ENCODE measurements around the gene DNM3.
"Not testable (repeated sequence)": the region's sequence is repeated elsewhere in the genome, so short reads cannot be mapped to it uniquely, and the experiment has no call there.

Gene DNM3

DNA sequence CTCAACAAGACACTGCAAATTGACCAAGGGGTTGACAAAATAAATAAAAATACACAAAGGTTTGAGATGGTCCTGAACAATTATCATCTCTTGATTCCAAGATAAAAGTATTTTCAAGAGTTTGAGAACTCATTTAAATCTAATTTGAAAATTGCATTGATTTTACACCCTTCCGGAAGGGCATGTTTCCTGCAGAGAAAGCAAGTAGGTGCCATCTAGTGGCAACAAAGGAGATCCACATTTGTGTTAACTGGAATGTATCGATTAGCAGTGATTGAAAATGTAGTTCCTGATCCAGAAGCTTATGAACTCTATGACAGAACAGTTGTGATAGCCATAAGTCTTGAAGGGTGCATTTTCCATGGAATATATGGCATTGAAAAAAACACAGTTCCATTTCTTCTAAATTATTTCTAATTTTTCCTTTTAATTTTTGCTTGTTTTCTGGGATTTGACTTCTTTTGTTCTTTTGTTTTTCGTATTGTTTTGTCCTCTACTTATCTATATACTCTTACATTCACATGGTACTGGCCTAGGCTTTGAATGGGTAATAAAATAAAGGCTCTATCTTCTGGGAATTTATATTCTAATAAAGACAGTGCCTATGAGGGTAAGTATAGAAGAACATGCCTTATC is 143.7 kb downstream of the DNM3 start:
- DNase-seq: no peak

DNA sequence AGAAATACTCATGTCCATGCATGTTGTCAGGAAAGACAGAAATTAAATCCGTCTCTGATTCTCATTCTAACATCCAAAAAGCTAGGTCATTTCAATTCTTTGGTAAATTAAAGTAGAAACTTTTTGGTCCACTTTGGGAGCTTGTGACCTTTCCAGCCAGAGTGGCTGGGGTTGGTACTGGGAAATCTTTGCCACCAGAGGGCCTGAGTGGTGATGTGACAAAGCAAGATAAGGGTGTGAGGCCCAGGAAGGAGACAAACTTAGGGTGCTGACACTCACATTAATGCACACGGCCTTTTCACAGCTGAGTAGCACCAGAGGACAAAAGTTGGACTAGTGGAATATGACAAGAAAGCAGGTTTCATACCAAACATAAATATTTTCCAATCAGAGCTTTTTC is 144.3 kb downstream of the DNM3 start:
- DNase-seq: no peak

GRCh38 chr1:171988243-171988885 is 147.1 kb downstream of the DNM3 start:
- no peak for DNase-seq

DNA sequence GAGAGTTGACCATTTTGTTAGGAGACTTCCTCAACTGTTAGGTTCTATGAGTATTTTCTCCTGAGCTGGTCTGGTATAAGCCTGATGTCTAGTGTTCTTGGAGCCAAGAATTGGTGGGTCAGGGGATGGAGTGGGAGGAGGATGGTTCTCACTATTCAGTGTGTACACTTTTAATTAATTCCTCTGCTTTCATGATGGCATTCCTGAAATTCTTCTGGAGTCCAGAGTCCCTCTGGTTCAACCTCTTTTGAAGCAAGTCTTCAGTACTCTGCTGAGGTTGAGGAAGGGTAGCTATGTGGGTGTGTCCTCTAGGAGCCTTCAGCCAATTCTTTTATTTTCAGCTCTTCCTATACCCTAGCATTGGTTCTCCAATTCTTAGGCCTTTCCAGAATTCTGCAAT is 149.1 kb downstream of the DNM3 start:
- no peak for DNase-seq

DNA sequence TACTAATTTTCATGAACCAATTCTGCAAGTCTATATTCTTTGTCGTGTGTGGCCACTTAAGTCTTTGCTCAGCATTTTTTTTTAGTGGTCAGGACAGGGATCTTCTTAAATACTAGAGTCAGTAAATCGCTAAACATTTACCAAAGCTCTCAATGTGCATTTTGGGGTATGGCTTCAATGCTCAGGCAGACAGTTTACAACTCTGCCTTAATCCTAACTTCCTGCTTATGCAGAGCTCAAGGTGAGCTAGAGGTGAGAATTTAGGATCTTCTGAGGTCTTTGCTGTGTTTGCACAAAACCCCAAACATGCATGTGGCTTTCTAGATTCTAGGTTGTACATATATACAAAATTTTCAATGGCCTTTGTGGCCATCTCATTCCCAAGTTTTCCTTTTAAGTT is 153.0 kb downstream of the DNM3 start:
- no peak for DNase-seq

GRCh38 chr1:171995573-171995972 is 154.3 kb downstream of the DNM3 start:
- no peak for DNase-seq

- no peak for DNase-seq
Observed at GRCh38 chr1:171997936-171998335, 156.6 kb downstream of the DNM3 start.

DNA sequence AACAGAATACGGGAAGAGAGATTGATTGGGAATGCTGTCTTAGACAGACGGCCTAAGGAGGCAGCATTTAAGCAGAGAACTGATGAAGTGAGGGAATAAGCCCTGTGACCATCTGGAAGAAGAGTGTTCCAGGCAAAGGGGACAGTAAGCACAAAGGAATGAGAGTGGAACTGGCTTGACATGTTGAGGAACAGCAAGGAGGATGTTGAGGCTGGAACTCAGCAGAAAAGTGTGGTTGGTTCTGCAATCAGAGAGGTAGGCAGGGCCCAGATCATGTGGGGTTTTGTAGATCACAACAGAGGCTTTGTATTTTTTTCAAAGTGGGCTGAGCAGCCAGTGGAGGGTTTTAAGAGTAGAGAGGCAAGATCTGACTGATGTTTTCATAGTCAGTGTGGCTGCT is 157.4 kb downstream of the DNM3 start:
- DNase-seq: no peak

GRCh38 chr1:171999756-172000155 is 158.5 kb downstream of the DNM3 start:
- DNase-seq: no peak

DNA sequence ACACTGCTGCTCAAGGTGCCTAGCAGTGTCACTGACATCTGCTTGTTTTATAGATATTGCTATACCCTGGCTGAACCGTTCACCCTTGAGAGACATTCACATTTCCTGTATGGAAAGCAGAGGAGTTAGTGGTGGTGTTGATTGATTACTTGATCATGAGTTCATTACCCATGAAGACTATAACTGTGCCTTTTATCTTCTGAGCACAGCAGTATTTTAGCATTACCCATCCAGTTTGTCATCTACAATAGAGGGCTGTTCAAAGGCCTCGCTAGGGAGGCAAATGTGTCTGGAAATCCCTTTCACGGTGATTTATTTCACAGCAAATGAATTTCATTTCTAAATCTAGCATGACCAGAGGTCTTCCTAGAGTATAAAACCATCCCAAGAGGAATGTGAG is 160.0 kb downstream of the DNM3 start:
- no peak for DNase-seq

DNA sequence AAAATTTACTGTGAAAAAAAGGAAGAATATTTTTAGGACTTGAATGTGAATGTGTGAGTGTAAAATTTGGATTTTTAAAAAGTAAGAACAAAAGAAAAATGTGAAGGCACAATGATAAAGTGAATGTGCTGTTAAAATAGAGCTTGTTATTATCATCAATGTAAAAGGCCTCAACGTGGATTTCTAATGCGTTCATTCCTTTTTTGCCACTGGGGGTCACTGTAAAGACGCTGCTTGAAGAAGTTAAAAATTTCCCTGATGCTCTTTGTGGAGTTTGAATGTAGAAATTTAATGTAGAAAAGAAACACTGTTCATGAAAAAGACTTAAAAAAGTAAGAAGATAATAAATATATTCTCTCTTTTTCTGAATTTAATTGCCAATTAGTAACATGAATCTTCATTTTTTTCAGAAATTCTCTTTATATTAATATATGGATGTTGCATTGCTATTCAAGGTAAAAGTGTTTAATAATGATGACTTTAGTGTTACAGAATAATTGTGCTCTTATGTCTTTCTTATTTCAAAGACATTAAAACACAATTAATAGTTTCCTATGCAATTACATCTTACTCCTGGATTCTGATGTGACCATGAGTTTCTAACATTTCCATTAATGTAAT is 161.5 kb downstream of the DNM3 start:
- DNase-seq: no peak

DNA sequence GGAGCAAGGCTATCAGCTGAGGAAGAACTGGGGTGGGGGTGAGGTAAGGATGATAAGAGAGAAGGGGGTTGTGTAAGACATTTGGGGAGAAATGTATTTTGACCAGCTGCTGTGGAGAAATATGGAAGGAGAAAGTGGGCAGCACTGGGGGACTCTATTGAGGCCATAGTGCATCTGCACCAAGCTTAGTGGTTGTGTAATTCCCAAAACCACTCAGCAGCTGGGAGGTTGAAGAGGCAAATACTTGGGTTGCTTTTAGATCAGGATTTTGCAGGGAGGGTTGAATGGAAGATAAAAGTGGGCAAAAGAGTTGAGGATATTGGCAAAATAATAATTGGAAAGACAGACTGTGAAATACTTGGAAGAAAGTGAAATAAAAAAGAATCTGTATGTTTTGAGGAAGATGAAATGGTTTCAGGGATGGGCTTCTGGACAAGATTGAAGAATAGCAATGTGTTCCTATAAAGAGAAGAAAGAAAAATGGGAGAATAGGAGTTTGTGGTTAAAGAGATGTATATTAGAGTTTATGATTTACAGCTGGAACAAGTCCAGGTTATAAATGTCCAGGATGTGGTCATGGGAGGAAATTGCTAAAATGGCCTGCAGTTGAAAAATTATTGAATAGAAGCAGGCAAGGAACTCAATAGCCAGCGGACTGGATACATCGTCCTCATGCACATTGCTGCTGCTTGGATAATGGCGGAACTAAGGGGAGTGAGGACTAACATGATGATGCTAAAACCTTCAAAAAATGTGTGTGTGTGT is 162.7 kb downstream of the DNM3 start:
- no peak for DNase-seq

DNA sequence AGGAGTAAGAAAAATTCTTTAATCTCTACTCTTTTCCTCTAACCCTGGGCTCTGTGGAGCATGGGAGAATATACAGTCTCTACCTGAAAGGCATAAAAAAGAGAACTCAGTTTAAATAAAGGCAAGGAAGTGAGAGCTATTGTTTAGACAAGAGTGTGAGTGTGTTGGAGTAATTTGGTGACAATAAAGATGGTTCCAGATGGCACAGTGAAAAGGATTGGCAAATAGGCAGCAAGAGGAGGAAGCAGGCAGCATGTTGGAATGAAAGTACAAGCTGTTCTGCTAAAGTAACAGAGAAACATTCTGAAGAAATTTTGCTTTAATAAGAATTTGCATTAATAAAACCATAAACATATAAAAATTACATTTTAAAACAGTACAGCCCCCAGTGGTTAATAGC is 163.4 kb downstream of the DNM3 start:
- no peak for DNase-seq

- no peak for DNase-seq
Observed at GRCh38 chr1:172005856-172006255, 164.6 kb downstream of the DNM3 start.

DNA sequence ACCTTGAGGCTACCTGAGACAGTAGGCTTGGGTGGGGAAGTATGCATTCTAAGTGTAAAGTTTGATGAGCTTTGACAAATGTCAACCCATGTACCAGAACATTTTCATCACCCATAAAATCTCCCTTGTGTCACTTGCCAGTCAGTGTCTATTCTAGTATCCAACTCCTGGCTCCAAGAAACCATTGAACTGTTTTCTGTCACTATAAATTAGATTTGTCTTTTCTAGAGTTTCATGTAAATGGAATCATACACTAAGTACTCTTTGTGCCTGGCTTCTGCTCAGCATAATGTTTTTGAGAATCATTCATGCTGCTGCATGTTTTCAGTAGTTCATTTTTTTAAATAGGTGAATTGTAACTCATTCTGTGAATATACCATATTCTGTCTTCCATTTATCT is 165.4 kb downstream of the DNM3 start:
- DNase-seq: no peak

DNA sequence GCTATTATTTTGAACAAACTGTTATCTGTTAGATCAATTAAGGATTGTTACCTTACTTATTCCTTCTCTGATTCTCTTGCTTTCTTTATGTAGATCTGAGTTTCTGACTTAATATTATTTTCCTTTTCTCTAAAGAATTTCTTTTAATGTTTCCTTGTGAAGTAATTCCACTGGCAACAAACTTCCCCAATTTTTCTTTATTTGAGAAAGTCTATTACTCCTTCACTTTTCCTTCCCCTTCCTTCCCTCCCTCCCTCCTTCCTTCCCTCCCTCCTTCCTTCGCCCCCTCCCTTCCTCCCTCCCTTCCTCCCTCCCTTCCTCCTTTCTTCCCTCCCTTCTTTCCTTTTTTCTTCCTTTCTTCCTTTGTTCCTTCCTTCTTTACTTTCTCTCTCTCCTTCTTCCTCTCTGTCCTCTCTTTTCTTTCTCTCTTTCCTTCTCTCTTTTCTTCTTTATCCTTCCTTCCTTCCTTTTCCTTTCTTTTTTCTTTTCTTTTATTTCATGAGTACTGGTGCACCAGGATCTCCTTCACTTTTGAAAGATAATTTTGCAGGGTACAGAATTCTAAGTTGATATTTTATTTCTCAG is 177.5 kb downstream of the DNM3 start:
- no peak for DNase-seq

DNA sequence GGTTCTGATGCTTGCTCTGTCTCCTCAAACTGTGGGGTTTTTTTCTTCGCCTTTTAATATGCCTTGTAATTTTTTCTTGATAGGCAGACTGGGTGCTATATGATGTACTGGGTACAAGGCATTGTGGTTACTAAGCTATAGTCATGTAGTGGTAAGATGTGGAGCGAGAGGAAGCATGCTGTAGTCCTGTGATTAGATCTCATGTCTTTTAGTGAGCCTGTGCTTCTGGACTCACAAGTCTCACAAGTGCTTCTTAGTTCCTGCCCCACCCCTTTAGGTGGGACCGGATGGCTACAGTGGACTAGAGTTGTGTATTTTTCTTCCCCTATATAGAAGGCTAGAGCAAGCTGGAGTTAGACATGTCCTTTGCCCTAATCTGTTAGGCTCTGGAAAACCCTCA is 178.7 kb downstream of the DNM3 start:
- DNase-seq: no peak

GRCh38 chr1:172024516-172024915 is 183.2 kb downstream of the DNM3 start:
- no peak for DNase-seq

- not testable (repeated sequence) for DNase-seq
Observed at GRCh38 chr1:172024944-172025738, 183.8 kb downstream of the DNM3 start.

DNA sequence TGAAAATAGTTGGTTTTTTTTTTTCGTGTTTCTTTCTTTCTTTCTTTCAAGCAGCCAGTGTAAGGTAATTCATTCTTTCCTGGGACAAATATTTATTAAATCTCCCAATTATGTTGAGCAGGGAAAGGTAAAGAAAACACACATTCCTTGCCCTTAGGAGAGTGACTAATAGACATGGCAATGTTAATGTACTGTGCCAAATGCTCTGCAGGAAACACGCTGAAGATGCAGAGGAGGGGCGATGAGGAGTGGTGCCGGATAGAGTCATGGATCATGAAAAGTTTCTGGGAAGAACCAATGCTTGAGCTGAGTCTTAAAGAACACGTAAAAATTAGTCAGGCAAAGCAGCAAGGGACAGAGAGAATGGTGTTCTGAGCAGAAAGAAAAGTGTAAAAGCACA is 199.2 kb downstream of the DNM3 start:
- no peak for DNase-seq

DNA sequence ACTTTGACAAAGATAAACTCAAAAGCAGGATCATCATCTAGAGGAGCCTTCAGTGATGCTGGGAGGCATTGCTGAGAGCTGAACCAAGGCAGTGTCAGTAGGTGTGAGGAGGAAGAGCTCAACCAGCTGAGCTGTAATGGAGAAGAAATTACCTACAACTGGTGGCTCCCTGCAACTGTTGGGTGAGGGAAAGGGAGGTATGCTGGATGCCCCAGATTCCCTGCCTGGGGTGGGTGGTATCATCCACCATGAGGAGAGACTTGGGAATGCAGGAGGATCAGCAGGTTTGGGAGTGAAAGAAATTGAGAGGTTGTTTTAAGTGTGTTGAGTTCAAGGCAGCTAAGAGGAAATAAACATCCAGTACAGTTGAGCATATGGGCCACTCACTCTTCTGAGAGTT is 199.8 kb downstream of the DNM3 start:
- DNase-seq: no peak

DNA sequence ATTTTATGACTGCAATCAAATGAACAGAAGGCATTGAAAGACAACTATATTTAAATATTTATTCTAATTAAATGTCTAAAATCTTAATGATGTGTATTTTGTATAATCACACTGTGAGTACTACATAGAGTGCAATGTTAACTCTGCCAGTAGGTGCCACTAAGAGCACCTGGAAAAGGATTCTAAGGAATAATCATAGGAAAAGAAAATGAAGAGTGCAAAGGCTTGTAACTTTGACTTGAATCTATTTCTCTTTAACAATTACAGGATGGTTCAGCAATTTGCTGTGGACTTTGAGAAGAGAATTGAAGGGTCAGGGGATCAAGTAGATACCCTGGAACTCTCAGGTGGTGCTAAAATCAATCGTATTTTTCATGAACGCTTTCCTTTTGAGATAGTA is 200.4 kb downstream of the DNM3 start:
- DNase-seq: no peak

DNA sequence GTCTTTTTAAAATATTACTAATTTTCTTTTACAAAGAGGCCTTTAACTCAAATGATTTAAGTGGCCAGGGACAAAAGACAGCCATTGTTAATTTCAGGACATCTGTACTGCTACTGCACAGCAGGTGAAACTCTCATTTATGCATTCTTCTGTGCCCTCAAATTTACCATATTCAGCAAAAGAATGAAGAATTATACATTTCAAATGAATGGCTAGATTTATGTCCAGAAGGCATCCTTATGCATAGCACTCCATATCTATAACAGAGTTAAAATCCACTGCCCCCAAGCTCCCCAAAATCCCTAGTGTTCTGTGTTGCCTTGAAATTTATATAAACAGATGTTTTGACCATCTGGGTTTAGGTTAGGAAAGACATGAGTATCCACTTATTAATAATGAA is 202.6 kb downstream of the DNM3 start:
- no peak for DNase-seq

Measured in activated CD4-positive, alpha-beta T cell treated with anti-CD3 and anti-CD28 coated beads for 1 hour (primary cell).